ENCODE data around the gene SPECC1L. TPM values are rescaled to one million over a fixed set of nuclear protein-coding genes. Genes with fewer than 3 reads are reported as not detected.

Gene SPECC1L
- total and polyA plus RNA-seq, 10 donors, result 5.0 to 65.4 (median 41.5) TPM

DNA sequence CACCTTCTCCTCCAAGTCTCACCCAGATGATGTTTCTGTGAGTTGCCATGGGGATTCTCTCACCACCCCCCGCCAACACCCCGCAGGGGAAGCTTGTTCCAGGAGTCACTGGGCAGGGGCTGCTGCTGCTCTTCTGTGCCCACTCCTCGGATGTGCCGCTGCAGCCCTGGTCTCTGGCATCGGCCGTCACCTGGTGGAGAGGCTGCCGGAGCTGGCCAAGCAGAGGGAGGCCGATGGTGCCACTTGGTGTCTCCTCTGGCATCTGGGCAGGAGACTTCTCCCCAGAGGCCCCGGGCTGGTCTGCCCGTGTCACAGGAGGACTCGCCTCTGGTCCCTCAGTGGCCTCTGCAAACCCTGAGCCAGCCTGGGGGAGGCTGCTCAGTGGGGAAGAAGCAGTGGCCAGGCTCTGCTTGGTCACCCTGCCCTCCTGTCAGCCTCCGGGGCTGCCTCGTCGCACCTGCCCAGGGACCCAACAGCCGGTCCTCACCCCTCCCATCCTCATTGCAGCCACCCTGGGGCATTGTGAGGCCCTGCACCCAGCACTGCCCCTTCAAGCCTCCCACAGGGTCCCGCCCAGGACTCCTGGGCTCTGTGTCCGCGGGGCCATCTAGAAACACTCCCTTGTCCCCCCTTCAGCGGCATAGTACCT, 156.3 kb downstream of the SPECC1L start:
- H3K4me1 ChIP-seq, result peaks cover 31 to 99% (median 85%) of the 10 kb centered on the region in 6 donors
- WGBS, 5 donors, result 63 to 83% (median 71%) methylated on average over 9 to 19 of the region's 19 CpGs
- H3K4me3 ChIP-seq, result peak overlapping the region; percentile 12 to 74 (median 44)
- intact Hi-C loops (cut with DNase I; ENCODE audit: low total_unique reads), result no loop called here
- peak overlapping the region; percentile 76 to 96 (median 90) for H3K27ac ChIP-seq
- H3K36me3 ChIP-seq, result no peaks in the 10 kb centered on the region
- TF ChIP-seq CTCF (IDR thresholded peaks at IDR 0.05 in 8 of 11, conservative IDR thresholded peaks at IDR 0.05 in 3 of 11) (no peak), POLR2AphosphoS5 (IDR thresholded peaks at IDR 0.05) (no peak), POLR2A (IDR thresholded peaks at IDR 0.05) (no peak)
- DNase-seq, result peak; percentile 87
- H3K9me3 ChIP-seq, result no peaks in the 10 kb centered on the region
- H3K27me3 ChIP-seq (replicated peaks in 1 of 7), result peaks cover 0 to 10% (median 0%) of the 10 kb centered on the region in 7 donors

DNA sequence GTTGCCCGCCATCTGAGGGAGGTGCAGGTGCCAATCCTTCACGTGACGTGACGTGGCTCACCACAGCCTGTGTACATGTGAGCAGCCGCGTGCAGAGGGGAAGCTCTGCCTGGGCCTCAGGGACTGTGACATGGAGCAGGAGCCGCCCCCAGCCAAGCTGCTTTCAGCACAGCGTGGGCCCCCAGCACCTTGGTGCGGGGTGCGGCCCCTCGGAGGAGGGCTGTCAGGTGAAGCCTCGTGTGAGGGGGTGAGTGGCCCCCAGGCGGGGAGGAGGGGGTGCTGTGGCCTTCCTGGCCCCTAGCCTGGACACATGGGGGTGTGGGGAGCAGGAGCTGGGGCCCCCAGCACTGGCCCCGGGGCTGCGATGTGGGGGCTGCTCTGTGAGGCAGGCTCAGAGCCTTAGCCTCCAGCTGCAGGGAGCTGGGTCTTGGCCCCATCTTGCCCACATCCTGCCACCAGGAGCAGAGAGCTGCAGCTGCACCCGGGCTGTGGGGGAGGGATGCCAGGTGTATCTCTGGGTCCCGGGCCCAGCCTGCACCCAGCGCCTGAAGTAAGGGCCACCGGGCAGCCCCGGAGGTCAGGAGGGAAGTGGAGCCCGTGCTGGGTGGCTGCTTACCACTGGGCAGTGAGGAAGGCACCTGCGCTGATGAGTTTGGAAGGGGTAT, 157.0 kb downstream of the SPECC1L start, which contains the start of gene ADORA2A:
TSS of gene ADORA2A (plus strand) at position 100 of the 665 bp plus-strand sequence. CDS start 5,806 bp downstream, outside the sequence.
- TF ChIP-seq CTCF (IDR thresholded peaks at IDR 0.05 in 8 of 11, conservative IDR thresholded peaks at IDR 0.05 in 3 of 11) (peak in 2 of 11 experiments; percentile 16 to 38), POLR2AphosphoS5 (IDR thresholded peaks at IDR 0.05) (peak; percentile 91 to 95 (median 91)), POLR2A (IDR thresholded peaks at IDR 0.05) (peak in 1 of 3 donors; percentile 8)
- Histone ChIP-seq H3K4me3 (peak within 1 kb of the TSS; percentile 17 to 74 (median 44)), H3K27me3 (replicated peaks in 1 of 7) (peaks cover 0 to 10% (median 0%) of the 10 kb centered on the region in 7 donors), H3K4me1 (peaks cover 37 to 100% (median 91%) of the 10 kb centered on the region in 6 donors), H3K36me3 (no peaks in the 10 kb centered on the region), H3K27ac (peak within 1 kb of the TSS; percentile 76 to 96 (median 90)), H3K9me3 (no peaks in the 10 kb centered on the region)
- intact Hi-C loops (cut with DNase I; ENCODE audit: low total_unique reads), result no loop called here
- 16 to 63% (median 26%) methylated on average over 15 to 22 of the region's 22 CpGs for WGBS, 5 donors
- DNase-seq, result peak; percentile 99

DNA sequence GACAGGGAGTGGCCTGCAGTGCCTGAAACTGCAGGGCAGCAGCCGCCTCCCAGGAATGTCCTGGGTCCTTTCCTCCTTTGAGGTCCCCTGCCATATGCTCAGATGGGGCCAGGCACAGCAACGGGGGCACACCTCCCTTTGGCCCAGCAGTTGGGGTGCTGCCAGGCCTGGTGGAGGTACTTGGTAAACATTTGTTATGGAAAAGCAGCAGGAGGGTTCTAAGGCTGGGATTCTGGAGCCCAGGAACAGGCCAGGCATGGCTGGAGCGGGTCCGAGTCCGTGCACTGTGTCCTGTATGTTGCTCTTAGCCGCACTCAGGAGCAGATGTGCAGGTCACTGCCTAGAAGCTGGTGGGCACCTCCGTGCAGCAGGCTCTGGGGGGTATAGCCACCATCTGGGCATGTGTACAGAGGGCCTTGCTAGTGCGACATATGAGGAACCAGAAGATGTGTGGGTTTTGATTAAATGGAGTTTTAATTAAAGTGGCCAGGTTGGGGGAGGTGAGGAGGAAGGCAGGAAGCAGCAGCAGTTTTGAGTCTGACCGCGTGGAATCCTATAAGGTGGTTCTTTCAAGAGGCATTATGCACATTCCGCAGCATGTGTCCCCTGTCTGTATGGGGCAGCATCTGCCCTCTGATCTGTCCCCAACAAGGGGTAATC, 158.2 kb downstream of the SPECC1L start:
- Histone ChIP-seq H3K27ac (peak overlapping the region; percentile 76 to 96 (median 90)), H3K4me1 (peaks cover 49 to 100% (median 98%) of the 10 kb centered on the region in 6 donors), H3K9me3 (no peaks in the 10 kb centered on the region), H3K4me3 (peak overlapping the region; percentile 17 to 74 (median 44)), H3K27me3 (replicated peaks in 1 of 7) (peaks cover 0 to 10% (median 0%) of the 10 kb centered on the region in 7 donors), H3K36me3 (peaks cover 0 to 9% (median 2%) of the 10 kb centered on the region in 6 donors)
- 37 to 52% (median 46%) methylated on average over 8 to 11 of the region's 11 CpGs for WGBS, 5 donors
- TF ChIP-seq POLR2A (IDR thresholded peaks at IDR 0.05), result no peak
- no peak for TF ChIP-seq CTCF (IDR thresholded peaks at IDR 0.05 in 8 of 11, conservative IDR thresholded peaks at IDR 0.05 in 3 of 11)
- TF ChIP-seq POLR2AphosphoS5 (IDR thresholded peaks at IDR 0.05), result no peak
- intact Hi-C loops (cut with DNase I; ENCODE audit: low total_unique reads), result no loop called here
- peak; percentile 78 for DNase-seq
